ENCODE data around the gene G3BP1.
"Not testable (repeated sequence)": the region's sequence is repeated elsewhere in the genome, so short reads cannot be mapped to it uniquely, and the experiment has no call there.

Gene G3BP1

GRCh38 chr5:151795426-151795825, 23.7 kb downstream of the G3BP1 start:
- DNase-seq (ENCODE audit: low spot score) (no peak), FAIRE-seq (no peak)

DNA sequence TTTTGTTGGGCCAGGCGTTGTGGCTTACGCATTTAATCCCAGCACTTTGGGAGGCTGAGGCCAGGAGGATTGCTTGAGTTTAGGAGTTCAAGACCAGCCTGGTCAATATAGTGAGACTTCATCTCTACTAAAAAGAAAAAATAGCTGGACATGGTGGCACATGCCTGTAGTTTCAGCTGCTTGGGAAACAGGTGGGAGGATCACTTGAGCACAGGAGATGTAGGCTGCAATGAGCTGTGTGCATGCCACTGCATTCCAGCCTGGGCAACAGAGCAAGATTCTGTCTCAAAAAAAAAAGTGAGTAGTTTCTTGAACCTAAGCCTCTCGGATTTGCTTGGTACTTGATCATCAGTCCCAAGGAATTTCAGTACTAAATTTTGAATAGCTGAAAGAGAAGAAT, 26.9 kb downstream of the G3BP1 start:
- DNase-seq (ENCODE audit: low spot score) (no peak), FAIRE-seq (no peak)

DNA sequence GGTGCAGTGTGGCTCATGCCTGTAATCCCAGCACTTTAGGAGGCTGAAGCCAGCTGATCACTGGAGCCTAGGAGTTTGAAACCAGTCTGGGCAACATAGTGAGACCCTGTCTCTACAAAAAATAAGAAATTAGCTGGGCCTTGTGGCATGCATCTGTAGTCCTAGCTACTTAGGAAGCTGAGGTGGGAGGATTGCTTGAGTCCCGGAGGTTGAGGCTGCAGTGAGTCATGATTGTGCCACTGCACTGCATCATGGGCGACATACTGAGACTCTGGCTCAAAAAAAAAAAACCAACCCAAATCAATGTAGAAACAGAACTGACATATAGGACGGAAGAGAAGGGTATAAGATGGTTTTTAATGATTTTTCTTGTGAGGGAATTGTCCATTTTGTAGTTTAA, 27.7 kb downstream of the G3BP1 start:
- peak; percentile 40 for FAIRE-seq
- peak; percentile 19 for DNase-seq (ENCODE audit: low spot score)

DNA sequence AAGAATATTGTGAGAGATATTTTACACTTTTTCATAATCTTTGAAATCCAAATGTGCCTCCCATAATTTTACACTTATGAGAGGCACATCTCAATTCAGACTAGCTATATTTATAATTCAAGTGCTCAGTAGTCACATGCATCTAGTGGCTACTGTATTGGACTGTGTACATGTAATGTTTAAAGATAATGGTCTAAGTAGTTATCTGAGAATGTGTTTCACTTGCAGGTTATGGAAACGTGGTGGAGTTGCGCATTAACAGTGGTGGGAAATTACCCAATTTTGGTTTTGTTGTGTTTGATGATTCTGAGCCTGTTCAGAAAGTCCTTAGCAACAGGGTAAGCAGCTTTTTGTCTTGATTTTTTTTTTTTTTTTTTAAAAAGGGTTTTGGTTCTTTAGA, 28.8 kb downstream of the G3BP1 start:
- no peak for FAIRE-seq

DNA sequence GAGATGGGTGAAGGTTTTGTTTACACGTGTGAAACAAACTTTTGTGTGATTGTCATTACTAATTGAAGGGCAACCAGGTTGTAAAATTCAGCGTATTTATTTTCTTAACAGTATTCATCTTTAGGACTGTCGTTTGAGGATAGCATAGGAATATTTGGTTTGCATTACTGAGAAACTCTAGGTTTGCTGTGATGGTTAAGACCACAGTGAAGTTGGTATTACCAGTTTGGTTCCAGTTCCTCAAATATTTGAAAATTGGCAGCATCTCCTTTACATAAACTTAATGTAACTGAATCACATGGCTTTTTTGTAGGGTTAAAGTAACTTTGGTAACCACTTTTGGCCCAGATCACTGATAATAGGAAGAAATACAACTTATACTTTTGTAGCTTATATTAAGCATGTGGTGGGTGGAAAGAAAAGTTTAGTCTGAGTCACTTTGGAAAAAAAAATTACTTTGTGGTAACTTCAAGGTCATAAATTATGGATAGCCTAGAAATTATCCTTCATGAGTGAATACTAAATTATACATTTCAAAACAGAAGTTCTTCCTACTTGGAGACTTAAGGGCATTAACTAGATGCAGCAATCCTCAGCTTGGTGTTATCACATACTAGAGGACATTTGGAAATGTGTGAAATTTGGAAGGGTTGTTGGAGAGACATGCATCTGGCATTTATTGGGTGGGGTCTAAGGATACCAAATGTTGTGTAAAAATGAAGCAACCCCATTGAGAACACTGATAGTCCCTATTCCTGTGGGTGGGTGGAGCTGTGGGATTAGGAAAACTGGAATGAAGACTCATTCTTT, 33.9 kb downstream of the G3BP1 start:
- DNase-seq (ENCODE audit: low spot score) (no peak), FAIRE-seq (no peak)

More for the DNA sequence above, 28.8 kb downstream of the G3BP1 start:
- DNase-seq (ENCODE audit: low spot score): no peak

DNA sequence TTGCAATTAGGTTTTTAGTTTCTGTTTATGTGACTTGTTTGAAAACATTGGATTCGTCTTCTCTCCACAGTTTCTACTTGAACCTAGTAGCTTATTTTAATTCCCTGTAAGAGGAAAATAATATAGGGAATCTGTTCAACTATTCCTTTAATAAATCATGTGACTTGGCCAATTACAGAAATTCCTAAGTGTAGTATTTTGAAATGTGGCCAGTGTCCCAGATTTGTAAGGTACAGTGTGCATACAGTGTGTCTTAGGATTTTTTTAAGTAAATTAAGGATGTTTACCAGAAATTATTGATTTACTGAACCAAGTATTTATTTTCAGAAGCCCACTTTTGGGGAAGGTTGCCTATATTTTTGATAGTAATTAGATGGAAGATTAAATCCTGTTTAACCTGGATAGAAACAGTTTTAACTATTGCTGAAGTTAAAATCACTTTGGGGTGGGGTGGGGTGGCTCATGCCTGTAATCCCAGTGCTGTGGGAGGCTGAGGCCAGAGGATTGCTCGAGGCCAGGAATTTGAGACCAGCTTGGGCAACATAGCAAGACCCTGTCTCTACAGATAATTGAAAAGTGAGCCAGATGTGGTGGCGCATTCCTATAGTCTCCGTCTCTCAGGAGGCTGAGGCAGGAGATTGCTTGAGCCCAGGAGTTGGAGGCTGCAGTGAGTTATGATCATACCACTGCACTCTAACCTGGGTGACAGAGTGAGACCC, 36.9 kb downstream of the G3BP1 start:
- DNase-seq (ENCODE audit: low spot score): no peak
- no peak for FAIRE-seq

- DNase-seq (ENCODE audit: low spot score) (no peak), FAIRE-seq (no peak)
These were observed 38.7 kb downstream of the G3BP1 start for GRCh38 chr5:151810449-151810848.

- FAIRE-seq (no peak), DNase-seq (ENCODE audit: low spot score) (no peak)
These were observed 39.1 kb downstream of the G3BP1 start for GRCh38 chr5:151810897-151811296.

- DNase-seq (ENCODE audit: low spot score): no peak
These were observed 40.0 kb downstream of the G3BP1 start for GRCh38 chr5:151811593-151812321.

GRCh38 chr5:151812757-151813309, 41.1 kb downstream of the G3BP1 start:
- no peak for DNase-seq (ENCODE audit: low spot score)

More at GRCh38 chr5:151811593-151812321, 40.0 kb downstream of the G3BP1 start:
- no peak for FAIRE-seq

DNA sequence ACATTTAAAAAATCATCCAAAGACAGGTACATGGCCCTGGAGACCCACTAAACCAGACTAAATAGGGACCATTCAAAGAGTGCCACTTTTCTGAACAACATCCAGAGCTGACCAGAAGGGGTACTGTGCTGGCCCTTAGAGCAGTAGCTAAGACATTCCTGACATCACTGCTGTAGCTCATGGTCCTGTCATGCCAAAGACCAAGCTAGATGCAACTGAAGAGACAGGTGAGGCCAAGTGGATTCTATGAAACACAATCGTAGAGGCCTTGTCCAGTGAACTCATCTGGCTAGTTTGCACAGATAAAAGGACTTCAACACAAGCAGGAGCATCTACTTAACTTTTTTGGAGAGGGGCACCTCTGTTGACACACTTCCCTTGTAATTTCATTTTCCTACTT, 43.3 kb downstream of the G3BP1 start:
- DNase-seq (ENCODE audit: low spot score) (no peak), FAIRE-seq (no peak)

More at GRCh38 chr5:151812757-151813309, 41.1 kb downstream of the G3BP1 start:
- no peak for FAIRE-seq

GRCh38 chr5:151819830-151820229, 48.1 kb downstream of the G3BP1 start:
- no peak for DNase-seq (ENCODE audit: low spot score)
- FAIRE-seq: no peak

- FAIRE-seq: no peak
These were observed 48.5 kb downstream of the G3BP1 start for GRCh38 chr5:151820271-151820670.

GRCh38 chr5:151820903-151821302, 49.1 kb downstream of the G3BP1 start:
- DNase-seq (ENCODE audit: low spot score) (no peak), FAIRE-seq (no peak)

More at GRCh38 chr5:151820271-151820670, 48.5 kb downstream of the G3BP1 start:
- DNase-seq (ENCODE audit: low spot score): no peak

DNA sequence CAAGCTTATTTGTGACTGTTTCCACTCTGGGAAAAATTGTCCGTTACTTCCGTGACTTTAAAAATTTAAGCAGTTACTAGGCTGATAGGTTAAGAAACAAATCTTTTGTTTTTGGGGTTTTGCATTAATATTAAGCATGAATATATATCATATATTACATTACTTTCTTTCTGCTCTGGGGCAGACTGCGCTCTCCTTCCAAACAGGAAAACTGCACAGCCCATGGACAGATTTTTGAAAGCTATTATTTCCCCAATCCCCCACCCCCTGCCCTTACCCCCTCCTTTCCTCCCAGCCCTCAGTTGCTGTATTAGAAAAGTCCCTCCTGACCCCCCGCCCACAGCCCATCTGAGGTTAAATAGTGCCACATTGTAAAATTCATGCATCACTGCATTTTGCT, 50.4 kb downstream of the G3BP1 start:
- no peak for FAIRE-seq

DNA sequence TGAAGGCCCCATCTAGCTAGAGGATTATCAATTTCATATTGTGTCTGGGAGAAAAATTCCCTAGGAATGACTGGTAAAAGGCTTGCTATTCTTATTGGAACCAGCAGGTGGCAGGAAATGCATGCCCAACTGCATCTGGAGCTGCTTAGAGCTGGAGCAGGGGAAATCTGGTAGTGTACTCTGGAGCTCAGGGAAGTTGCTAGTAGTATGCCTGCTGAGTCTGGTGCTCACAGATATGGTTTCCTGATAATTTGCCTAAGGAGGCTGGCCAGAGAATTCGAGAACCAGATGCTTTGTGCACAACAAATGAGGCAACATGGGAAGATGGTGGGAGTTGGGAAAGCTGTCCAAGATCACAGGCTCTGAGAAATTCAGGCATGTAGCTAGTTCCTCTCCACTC, 53.7 kb downstream of the G3BP1 start:
- DNase-seq (ENCODE audit: low spot score) (peak; percentile 49), FAIRE-seq (no peak)

More for the DNA sequence above, 50.4 kb downstream of the G3BP1 start:
- DNase-seq (ENCODE audit: low spot score): no peak

GRCh38 chr5:151829370-151829769, 57.6 kb downstream of the G3BP1 start:
- FAIRE-seq (no peak), DNase-seq (ENCODE audit: low spot score) (no peak)

DNA sequence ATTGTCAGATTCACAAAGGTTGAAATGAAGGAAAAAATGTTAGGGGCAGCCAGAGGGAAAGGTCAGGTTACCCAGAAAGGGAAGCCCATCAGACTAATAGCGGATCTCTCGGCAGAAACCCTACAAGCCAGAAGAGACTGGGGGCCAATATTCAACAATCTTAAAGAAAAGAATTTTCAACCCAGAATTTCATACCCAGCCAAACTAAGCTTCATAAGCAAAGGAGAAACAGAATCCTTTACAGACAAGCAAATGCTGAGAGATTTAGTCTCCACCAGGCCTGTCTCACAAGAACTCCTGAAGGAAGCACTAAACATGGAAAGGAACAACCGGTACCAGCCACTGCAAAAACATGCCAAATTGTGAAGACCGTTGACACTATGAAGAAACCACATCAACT, 61.1 kb downstream of the G3BP1 start:
- not testable (repeated sequence) for DNase-seq (ENCODE audit: low spot score); FAIRE-seq

DNA sequence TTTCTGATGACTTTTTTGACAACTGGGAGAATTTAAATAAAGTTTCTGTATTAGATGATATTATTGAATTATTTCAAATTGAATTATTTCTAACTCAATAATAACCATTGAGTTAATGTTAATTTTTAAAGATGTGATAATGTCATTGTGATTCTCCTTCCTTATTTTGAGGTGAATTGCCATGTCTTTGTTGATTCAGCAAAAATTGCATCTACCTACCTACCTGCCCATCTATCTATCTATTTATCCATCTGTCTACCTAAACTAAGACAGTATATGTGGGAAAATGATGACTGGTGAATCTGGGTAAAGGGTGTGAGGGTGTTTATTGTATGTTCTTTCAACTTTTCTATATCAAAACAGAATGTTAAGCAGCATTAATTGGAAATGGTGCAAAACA, 75.0 kb downstream of the G3BP1 start:
- no peak for FAIRE-seq
- no peak for DNase-seq (ENCODE audit: low spot score)

GRCh38 chr5:151847871-151848270, 76.1 kb downstream of the G3BP1 start:
- no peak for DNase-seq (ENCODE audit: low spot score)

GRCh38 chr5:151855701-151856100, 83.9 kb downstream of the G3BP1 start:
- DNase-seq (ENCODE audit: low spot score) (no peak), FAIRE-seq (no peak)

More at GRCh38 chr5:151847871-151848270, 76.1 kb downstream of the G3BP1 start:
- no peak for FAIRE-seq

DNA sequence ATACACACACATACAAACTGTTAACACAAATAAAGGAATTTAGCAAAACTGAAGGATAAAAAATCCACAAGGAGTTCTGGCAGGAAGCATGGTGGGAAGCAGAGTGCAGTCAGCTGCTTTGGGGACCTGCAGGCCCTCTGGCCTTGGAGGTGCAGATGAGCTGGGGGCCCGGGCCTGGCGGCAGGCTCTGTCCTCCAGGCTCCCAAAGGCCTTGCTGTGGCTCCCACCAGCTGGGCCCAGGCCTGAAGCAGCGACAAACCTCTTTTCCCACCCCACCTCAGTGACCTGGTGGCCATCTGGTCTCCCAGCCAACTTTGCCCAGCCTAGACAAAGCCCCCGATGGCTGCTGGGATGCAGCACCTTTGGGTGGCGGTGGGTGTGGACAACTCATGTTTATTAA, 85.1 kb downstream of the G3BP1 start:
- no peak for DNase-seq (ENCODE audit: low spot score)
- FAIRE-seq: no peak

Measured in RCC 7860 (cell line).